Osteoblast (primary cell): ENCODE measurements around the gene RAD51B. TPM values are rescaled to one million over a fixed set of nuclear protein-coding genes. Genes with fewer than 3 reads are reported as not detected.

Experiments
- DNase-seq: peaks from one replicate; pipeline ENCODE4 v3.0.0; 2011; ENCODE audit warnings: low spot score, mixed read lengths; ENCODE audit not compliant: insufficient read length; ENCODE audit errors: missing footprints
- H2AFZ ChIP-seq: 2 replicates; pipeline ENCODE4 v1.6.0; 2011; ENCODE audit warnings: mild to moderate bottlenecking, low read length
- H3K27ac ChIP-seq: 2 replicates; pipeline ENCODE4 v1.5.1; 2011; ENCODE audit warnings: mild to moderate bottlenecking, low read depth, low read length, moderate library complexity
- H3K27me3 ChIP-seq: 2 replicates; pipeline ENCODE4 v1.6.0; 2012; ENCODE audit warnings: mild to moderate bottlenecking, control low read depth, inconsistent platforms, low read length, moderate library complexity; ENCODE audit not compliant: insufficient read depth
- H3K36me3 ChIP-seq: 2 replicates; pipeline ENCODE4 v1.5.1; 2011; ENCODE audit warnings: mild to moderate bottlenecking, low read length, control low read depth, moderate library complexity; ENCODE audit not compliant: insufficient read depth
- H3K4me1 ChIP-seq: 2 replicates; pipeline ENCODE4 v1.5.1; 2011; ENCODE audit warnings: mild to moderate bottlenecking, low read length, control low read depth, moderate library complexity; ENCODE audit not compliant: insufficient read depth
- H3K4me2 ChIP-seq: 2 replicates; pipeline ENCODE4 v1.6.0; 2011; ENCODE audit warnings: mild to moderate bottlenecking, low read length; ENCODE audit not compliant: insufficient read depth
- H3K4me3 ChIP-seq: fragments of 200-600 bp; sonication (generic); 3 replicates; pipeline ENCODE4 v1.5.1; 2012; ENCODE audit warnings: mild to moderate bottlenecking, low read length, inconsistent platforms; ENCODE audit not compliant: insufficient read depth
- H3K79me2 ChIP-seq: 2 replicates; pipeline ENCODE4 v1.6.0; 2012; ENCODE audit warnings: mild to moderate bottlenecking, low read length, control low read depth, inconsistent platforms; ENCODE audit not compliant: insufficient read depth
- H3K9me3 ChIP-seq: 2 replicates; pipeline ENCODE4 v1.5.1; 2011; ENCODE audit warnings: low read depth, low read length, control low read depth
- H4K20me1 ChIP-seq: 2 replicates; pipeline ENCODE4 v1.6.0; 2012; ENCODE audit warnings: mild to moderate bottlenecking, low read length, control low read depth; ENCODE audit not compliant: insufficient read depth
- CTCF ChIP-seq: IDR thresholded peaks from 2 replicates; pipeline ENCODE4 v1.5.1; 2011; ENCODE audit warnings: mild to moderate bottlenecking, low read depth, low read length, moderate library complexity; ENCODE audit errors: extremely low read depth
- total RNA-seq: library from RNA; depleted of rRNA; stranded (reverse); fragments of >200 nt; gene quantifications from 2 replicates; pipeline ENCODE4 v1.2.3, GENCODE V29; 2012

RAD51B gene
- total RNA-seq, 1 donor = 13.8 TPM

- H3K4me1 ChIP-seq = no peaks in the 10 kb centered on the region
- no peak overlapping the region for H3K4me2 ChIP-seq
- H3K36me3 ChIP-seq = no peaks in the 10 kb centered on the region
- peak overlapping the region; percentile 27 for H2AFZ ChIP-seq
- H3K9me3 ChIP-seq = no peaks in the 10 kb centered on the region
- no peak overlapping the region for H3K4me3 ChIP-seq
- H3K27ac ChIP-seq = no peak overlapping the region
- no peaks in the 10 kb centered on the region for H3K27me3 ChIP-seq
- no peaks in the 10 kb centered on the region for H3K79me2 ChIP-seq
- no peak for DNase-seq
- no peaks in the 10 kb centered on the region for H4K20me1 ChIP-seq
- no peak for TF ChIP-seq CTCF
Observed at GRCh38 chr14:68164711-68165113, 345.1 kb downstream of the RAD51B start.

- no peaks in the 10 kb centered on the region for H3K9me3 ChIP-seq
- no peak overlapping the region for H3K4me3 ChIP-seq
- H3K27me3 ChIP-seq = no peaks in the 10 kb centered on the region
- no peak overlapping the region for H3K27ac ChIP-seq
- no peaks in the 10 kb centered on the region for H3K4me1 ChIP-seq
- no peaks in the 10 kb centered on the region for H3K79me2 ChIP-seq
- no peak for DNase-seq
- no peaks in the 10 kb centered on the region for H3K36me3 ChIP-seq
- no peak for TF ChIP-seq CTCF
- no peaks in the 10 kb centered on the region for H4K20me1 ChIP-seq
- no peak overlapping the region for H2AFZ ChIP-seq
- H3K4me2 ChIP-seq = no peak overlapping the region
Observed at GRCh38 chr14:68165274-68165843, 345.8 kb downstream of the RAD51B start.

- no peaks in the 10 kb centered on the region for H3K36me3 ChIP-seq
- TF ChIP-seq CTCF = no peak
- no peak for DNase-seq
Observed at GRCh38 chr14:68166731-68167382, 347.3 kb downstream of the RAD51B start.

GRCh38 chr14:68167383-68168087 lies 348.0 kb downstream of the RAD51B start:
- DNase-seq = no peak

More at GRCh38 chr14:68166731-68167382, 347.3 kb downstream of the RAD51B start:
- H3K27ac ChIP-seq = no peak overlapping the region
- H4K20me1 ChIP-seq = no peaks in the 10 kb centered on the region
- no peaks in the 10 kb centered on the region for H3K4me1 ChIP-seq
- no peak overlapping the region for H3K4me3 ChIP-seq
- no peaks in the 10 kb centered on the region for H3K9me3 ChIP-seq
- no peak overlapping the region for H2AFZ ChIP-seq
- no peaks in the 10 kb centered on the region for H3K79me2 ChIP-seq
- no peak overlapping the region for H3K4me2 ChIP-seq
- H3K27me3 ChIP-seq = no peaks in the 10 kb centered on the region

More at GRCh38 chr14:68167383-68168087, 348.0 kb downstream of the RAD51B start:
- no peak overlapping the region for H3K4me2 ChIP-seq
- no peaks in the 10 kb centered on the region for H3K9me3 ChIP-seq
- no peak overlapping the region for H3K4me3 ChIP-seq
- H3K27me3 ChIP-seq = no peaks in the 10 kb centered on the region
- no peaks in the 10 kb centered on the region for H4K20me1 ChIP-seq
- H3K4me1 ChIP-seq = peaks cover under 1% of the 10 kb centered on the region
- no peak overlapping the region for H2AFZ ChIP-seq
- H3K36me3 ChIP-seq = no peaks in the 10 kb centered on the region
- no peaks in the 10 kb centered on the region for H3K79me2 ChIP-seq
- no peak overlapping the region for H3K27ac ChIP-seq
- no peak for TF ChIP-seq CTCF
